GM10266 (cell line): ENCODE measurements around the gene ARHGAP28.

ENCODE experiments used
- DNase-seq: peaks from one replicate; pipeline ENCODE4 v3.0.0; 2012; ENCODE audit errors: extremely low spot score
- TF ChIP-seq, protein P1 (sequence below): IDR thresholded peaks from 2 replicates; pipeline ENCODE4 v1.5.1; 2012; ENCODE audit warnings: mild to moderate bottlenecking, low read depth; ENCODE audit not compliant: control insufficient read depth, insufficient read depth; ENCODE audit errors: missing control alignments

The ARHGAP28 gene

DNA sequence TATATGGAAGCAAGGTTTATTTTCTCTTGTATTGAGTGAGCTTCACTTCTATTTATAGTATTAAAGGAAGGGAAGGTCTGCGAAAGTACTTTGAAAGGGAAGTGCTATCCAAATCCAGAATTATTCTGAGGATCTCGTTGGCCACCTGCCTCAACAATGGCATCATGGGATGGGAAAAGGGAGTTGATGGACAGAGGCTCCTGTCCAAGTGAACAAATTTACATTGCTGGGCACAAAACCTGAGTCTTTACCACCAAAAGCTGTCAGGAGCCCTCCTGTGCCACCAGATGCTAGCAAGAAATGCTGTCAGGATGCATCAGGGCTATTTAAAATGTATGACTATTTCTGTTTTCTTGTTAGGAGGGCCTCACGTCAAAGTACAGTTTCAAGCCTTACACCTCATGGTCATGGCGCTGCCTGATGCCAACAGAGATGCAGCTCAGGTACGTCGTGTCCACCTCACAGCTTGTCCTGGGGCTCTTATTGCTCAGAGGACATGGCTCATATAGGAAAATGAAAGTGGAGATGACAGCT is 157.3 kb downstream of the ARHGAP28 start:
- no peak for DNase-seq
- TF ChIP-seq, protein P1, sequence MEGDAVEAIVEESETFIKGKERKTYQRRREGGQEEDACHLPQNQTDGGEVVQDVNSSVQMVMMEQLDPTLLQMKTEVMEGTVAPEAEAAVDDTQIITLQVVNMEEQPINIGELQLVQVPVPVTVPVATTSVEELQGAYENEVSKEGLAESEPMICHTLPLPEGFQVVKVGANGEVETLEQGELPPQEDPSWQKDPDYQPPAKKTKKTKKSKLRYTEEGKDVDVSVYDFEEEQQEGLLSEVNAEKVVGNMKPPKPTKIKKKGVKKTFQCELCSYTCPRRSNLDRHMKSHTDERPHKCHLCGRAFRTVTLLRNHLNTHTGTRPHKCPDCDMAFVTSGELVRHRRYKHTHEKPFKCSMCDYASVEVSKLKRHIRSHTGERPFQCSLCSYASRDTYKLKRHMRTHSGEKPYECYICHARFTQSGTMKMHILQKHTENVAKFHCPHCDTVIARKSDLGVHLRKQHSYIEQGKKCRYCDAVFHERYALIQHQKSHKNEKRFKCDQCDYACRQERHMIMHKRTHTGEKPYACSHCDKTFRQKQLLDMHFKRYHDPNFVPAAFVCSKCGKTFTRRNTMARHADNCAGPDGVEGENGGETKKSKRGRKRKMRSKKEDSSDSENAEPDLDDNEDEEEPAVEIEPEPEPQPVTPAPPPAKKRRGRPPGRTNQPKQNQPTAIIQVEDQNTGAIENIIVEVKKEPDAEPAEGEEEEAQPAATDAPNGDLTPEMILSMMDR: no peak

DNA sequence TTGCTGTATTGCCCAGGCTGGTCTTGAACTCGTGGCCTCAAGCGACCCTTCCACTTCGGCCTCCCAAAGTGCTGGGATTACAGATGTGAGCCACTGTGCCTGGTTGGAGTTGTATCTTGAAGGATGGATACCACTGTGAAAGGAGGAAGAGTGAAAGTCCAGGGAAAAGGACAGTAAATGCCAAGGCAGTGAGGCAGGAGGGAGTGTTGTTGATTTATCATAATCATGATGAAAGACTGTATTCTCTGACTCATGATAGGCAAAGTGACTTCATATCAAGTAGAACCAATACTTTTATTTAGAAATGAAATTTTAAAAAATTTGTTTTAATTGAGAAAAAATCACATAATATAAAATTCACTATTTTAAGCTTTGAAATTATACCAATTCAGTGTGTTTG is 162.3 kb downstream of the ARHGAP28 start:
- DNase-seq: no peak

DNA sequence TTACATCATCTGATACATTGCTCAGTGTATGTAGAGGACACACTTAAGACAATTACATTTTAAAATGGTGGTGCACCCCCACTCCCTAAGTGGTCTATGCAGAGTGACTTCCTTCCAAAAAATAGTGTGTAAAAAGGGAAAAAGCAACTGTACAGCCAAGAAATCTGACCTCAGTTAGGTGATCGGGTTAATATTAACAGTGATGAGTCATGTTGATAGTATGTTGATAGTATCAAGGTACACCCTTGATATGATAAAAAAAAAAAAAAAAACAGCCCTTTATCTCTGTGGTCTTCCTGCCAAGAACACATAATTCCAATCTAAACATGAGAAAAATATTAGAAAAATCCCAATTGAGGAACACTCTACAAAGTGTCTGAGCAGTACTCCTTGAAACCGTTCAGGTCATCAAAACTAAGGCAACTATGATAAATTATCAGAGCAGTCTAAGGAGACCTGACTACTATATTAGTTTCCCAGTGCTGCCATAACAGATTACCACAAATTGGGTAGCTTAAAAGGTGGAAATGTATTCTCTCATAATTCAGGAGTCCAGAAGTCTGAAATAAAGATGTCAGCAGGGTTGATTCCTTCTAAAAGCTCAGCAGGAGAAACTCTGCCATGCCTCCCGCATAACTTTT is 171.9 kb downstream of the ARHGAP28 start:
- DNase-seq: no peak
- TF ChIP-seq, protein P1: no peak

More for the DNA sequence above, 162.3 kb downstream of the ARHGAP28 start:
- TF ChIP-seq, protein P1: no peak

DNA sequence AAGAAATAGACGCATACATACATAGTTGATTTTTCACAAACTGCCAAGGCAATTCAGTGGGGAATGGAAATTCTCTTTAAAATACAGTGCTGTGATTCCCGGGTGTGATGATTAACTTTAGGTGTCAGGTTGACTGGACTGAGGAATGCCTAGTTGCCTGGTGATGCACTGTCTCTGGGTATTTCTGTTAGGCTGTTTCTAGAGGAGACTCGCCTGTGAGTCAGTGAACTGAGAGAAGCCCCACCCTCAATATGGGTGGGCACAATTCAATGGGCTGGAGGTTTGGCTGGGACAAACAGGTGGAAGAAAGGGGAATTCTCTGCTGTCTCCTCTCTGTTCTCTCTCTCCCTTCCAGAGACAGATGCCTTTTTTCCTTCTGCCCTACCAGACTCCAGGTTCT is 187.6 kb downstream of the ARHGAP28 start:
- TF ChIP-seq, protein P1: no peak
- DNase-seq: no peak

DNA sequence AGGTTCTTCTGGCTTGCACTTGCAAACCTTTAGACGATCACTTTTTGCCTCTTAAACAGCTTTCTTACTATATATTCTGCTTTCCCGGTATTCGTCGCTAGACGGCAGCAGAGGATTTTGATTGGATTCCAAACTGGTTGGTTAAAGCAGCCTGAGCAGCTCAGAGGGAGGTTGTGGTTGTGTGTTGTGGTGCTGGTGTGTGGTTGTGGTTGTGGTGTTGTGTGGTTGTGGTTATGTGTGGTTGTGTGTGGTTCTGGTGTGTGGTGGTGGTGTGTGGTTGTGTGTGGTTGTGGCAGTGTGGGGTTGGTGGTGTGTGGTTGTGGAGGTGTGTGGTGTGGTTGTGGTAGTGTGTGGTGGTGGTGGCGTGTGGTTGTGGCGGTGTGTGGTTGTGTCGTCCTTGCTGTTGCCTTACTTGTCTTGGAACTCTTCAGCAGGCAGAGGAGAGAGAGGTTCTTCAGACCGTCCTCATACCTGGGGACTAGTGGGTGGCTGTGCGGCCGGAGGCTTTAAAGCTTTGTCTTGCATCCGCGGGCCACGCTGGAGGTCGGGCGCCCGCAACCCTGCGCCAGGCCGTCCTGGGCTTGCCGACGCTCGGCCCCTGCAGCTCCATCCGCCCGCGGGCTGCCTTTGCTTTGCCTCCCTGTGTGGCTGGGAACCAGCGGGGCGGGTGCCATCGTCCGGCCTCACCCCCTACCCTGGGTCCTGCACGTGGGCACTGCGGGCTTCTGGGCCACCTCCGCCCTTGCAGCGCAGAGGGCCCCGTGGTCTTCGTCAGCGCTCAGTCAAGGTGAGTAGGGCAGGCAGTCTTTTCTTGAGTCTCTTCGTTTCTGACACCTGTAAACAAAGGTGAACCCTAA is 190.8 kb downstream of the ARHGAP28 start:
- TF ChIP-seq, protein P1: peak; percentile 68
- peak; percentile 66 for DNase-seq

DNA sequence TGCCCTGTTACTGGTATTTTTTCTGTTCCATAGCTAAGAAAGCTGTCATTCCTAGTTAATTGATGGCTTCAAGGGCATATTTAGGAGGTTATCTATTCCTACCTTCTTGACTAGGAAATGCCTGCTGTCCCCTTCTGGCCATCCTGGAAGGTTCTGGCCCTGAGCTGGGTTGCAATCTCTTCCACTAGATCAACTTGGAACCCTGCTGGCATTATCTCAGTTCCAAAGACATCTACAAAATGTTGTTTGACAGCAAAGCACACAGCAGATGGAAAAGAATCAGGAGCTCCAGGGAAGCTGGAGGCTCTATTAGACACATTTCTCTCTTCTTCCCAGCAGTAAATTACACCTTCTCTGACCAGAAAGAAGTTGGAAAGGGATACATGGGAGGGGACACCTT is 192.1 kb downstream of the ARHGAP28 start:
- no peak for DNase-seq
- TF ChIP-seq, protein P1: no peak

DNA sequence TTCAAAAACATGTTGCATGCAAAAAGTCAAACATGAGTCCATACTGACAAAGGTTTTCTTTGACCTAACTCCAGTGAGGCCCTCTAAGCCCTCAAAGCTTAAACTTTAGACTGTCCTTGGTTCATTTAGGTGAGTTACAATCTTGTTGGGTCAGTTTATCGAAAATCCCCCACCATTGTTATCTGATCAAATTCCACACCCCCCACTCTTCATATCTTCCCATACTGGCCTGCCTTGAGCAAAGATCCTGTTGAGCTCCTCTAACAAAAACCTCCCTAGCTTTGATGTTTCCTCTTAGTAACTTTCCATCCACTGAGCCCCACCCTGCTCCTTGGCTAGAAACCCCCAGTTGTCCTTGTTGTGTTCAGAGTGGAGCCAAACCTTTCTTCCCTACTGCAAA is 193.7 kb downstream of the ARHGAP28 start:
- TF ChIP-seq, protein P1: no peak
- DNase-seq: no peak
